NCI-H146 treated with DMSO at 0.1 percent for 48 hours (cell line): Measurements from ENCODE around the gene FAM209A.
"Not testable (repeated sequence)": the region's sequence is repeated elsewhere in the genome, so short reads cannot be mapped to it uniquely, and the experiment has no call there.

Experiments
- DNase-seq: peaks from one replicate; lab custom pipeline; 2025; ENCODE audit not compliant: unreplicated experiment; lab: John Stamatoyannopoulos, UW

The FAM209A gene

GRCh38 chr20:56537997-56538396, 13.5 kb downstream of the FAM209A start:
- DNase-seq: no peak

DNA sequence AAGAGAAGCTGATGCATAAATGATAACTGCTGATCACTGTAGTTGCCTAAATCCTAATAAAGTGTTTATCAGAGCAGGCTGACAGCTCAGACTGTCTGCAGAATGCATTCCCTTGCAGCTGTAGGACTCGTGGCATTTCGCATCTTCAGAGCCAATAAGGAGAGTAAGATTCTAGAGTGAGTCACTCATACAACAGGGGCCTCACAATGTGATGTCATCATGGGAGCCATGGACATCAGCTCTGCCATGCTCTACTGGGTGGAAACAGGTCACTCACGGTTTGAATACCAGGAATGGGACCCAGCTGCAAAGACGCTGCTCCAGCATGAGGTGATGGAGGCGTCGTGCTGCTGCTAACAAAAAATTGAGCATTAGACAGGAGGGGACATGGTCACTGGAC, 15.9 kb downstream of the FAM209A start:
- no peak for DNase-seq

GRCh38 chr20:56542489-56543030, 18.0 kb downstream of the FAM209A start:
- no peak for DNase-seq

DNA sequence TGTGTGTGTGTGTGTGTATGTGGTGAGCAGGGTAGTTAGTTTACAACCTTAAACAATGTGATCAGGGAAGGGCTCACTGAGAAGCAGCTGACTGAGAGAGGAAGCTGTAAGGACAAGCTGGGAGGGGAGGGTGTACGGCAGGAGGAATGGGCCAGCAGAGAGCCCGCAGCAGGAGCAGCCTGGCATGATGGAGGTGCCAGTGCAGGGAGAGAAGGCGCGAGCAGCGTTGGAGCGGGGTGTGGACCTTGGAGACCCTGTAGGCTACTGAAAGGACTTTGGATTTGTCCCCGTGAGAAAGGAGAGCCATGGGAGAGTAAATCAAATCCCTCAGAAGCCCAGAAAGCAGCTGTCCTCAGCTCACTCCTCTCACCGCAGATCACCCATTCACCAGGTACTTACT, 27.0 kb downstream of the FAM209A start:
- no peak for DNase-seq

GRCh38 chr20:56552911-56553629, 28.5 kb downstream of the FAM209A start:
- DNase-seq: no peak

DNA sequence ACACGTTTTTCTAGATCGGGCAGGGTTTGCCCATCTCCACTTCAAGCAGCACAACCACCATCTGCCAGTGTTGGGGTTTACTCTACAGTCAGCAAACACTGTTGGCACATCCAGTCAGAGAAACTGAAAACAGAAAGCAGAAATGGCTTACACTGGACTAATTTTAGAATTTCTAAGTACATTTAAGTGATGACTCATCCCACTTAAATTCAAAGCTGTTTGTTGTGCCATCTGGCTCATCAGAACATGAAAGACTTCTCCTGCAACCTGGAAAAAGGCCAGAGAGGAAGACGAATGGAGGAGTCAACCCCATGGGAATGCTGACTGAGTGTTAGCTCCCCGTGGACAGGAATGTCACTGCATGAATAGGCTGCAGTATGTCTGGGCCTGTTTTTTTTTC, 30.3 kb downstream of the FAM209A start:
- no peak for DNase-seq

DNA sequence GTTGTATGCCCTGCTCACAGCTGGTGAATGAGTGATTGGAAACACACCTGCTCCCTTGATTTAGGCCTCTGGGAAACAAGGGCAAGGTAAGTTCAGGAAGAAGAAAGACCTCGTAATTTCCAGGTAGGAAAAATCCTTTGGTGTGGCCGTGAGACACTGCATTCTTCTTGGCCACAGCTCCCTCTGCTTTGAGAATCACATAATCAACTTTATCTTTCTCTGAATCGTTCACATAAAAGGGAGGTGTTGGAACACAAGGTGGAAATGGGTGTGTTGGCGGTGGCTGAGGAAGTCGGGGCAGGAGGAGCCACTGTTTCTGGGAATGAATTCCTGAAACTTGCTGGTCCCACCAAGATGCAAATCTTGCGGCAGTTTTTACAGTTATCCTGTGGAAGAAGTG, 34.4 kb downstream of the FAM209A start:
- no peak for DNase-seq

GRCh38 chr20:56564526-56564925, 40.0 kb downstream of the FAM209A start:
- DNase-seq: not testable (repeated sequence)

DNA sequence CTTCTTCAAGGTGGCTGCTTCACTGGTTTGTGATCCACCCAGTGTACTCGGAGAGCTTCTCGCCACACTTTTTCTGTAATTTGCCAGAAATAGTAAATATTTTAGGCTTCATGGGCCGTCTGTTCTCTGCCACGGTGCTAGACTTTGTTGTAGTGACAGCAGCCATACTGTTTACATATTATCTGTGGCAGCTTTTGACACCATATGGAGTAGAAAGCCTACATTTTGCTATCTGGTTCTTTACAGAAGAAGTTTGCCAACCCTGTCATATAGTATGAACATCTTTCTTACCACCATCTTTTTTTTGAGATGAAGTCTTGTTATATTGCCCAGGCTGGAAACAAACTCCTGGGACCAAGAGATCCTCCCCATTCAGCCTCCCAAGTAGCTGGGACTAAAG, 41.0 kb downstream of the FAM209A start:
- no peak for DNase-seq

GRCh38 chr20:56566621-56567020, 42.1 kb downstream of the FAM209A start:
- no peak for DNase-seq

DNA sequence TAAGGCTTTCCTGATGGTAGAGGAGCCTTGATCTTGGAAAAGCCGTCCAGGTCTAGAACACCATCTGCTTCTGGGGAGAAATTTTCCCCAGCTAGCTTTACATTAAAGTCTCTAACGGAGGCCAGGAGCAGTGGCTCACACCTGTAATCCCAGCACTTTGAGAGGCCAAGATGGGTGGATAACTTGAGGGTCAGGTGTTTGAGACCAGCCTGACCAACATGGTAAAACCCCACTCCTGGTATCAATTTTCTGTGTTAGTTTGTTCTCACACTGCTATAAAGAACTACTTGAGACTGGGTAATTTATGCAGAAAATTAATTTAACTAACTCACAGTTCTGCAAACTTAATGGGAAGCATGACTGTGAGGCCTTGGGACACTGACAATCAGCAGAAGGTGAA, 46.3 kb downstream of the FAM209A start:
- DNase-seq: no peak

GRCh38 chr20:56572172-56572571, 47.6 kb downstream of the FAM209A start:
- DNase-seq: no peak

DNA sequence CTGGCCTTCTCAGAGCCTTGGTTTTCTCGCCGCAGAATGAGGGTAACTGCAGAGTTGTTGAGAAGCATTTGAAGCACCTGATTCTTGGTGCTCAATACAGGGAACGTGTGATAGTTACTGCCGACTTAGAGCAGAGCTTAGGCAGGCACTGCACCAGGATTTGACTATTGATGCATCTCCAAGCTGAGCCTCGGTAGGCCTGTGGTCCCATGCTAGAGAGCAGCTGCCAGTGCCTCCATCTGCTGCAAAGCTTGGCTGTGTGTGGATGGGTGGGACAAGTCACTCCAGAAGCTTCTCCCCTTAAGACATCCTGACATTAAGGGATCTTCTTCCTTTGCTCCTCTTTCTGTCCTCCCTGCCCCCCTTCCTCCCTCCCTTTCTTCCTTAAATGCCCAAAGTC, 49.4 kb downstream of the FAM209A start:
- DNase-seq: no peak

DNA sequence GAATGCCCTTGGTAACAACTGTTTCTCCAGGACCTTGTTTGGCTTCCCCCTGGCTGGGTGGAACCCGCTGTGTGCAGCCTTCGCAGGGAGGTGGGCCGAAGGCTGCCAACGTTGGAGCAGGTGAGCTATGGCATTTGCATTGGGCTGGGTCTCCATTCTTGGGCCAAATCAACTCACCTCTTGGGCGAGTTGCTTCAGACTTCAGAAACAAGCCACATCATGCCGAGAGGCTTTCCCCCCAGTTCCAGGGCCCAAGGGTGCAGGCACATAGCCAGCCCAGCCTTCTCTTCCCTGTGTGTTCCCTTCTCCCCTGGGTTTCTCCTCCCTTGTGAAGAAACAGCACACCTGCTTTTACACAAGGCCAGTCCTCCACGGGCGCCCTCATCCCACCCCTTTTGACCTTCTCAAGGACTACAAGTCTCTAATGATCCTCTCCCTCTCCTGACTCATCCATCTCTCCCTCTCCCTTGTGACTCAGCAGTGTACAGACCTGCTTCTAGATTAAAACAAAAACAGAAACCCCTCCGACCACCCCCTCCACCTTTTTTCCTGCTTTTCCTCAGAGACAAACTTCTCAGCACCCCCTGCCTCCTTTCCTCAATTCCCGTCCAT, 50.1 kb downstream of the FAM209A start:
- DNase-seq: no peak

GRCh38 chr20:56575157-56575556, 50.6 kb downstream of the FAM209A start:
- DNase-seq: no peak
